D721Med (cell line): ENCODE results near the gene SPZ1.
"Not testable (repeated sequence)": the region's sequence is repeated elsewhere in the genome, so short reads cannot be mapped to it uniquely, and the experiment has no call there.

Experiments used
- DNase-seq: peaks from one replicate; pipeline ENCODE4 v3.0.0; 2011; ENCODE audit warnings: low spot score; ENCODE audit not compliant: insufficient read length
- FAIRE-seq: peaks from 2 replicates; lab custom pipeline; 2011; peaks lifted over from hg19 to GRCh38; lab: Jason Lieb, UNC
- CTCF ChIP-seq: IDR thresholded peaks from 2 replicates; pipeline ENCODE4 v1.5.1; 2012; ENCODE audit warnings: mild to moderate bottlenecking, control low read depth; ENCODE audit not compliant: insufficient read depth; ENCODE audit errors: missing control alignments

The SPZ1 gene

GRCh38 chr5:80288177-80288576 lies 31.6 kb upstream of the SPZ1 start:
- no peak for TF ChIP-seq CTCF
- FAIRE-seq = no peak
- DNase-seq = no peak

- DNase-seq = no peak
- FAIRE-seq = no peak
- TF ChIP-seq CTCF = no peak
These were observed 30.5 kb upstream of the SPZ1 start for GRCh38 chr5:80289320-80289719.

- DNase-seq (no peak), FAIRE-seq (no peak)
- no peak for TF ChIP-seq CTCF
These were observed 28.0 kb upstream of the SPZ1 start for GRCh38 chr5:80291761-80292160.

GRCh38 chr5:80296121-80296520 lies 23.7 kb upstream of the SPZ1 start:
- FAIRE-seq = no peak
- DNase-seq = no peak
- no peak for TF ChIP-seq CTCF

- no peak for TF ChIP-seq CTCF
- DNase-seq (no peak), FAIRE-seq (no peak)
These were observed 20.2 kb upstream of the SPZ1 start for GRCh38 chr5:80299601-80300000.

- DNase-seq (no peak), FAIRE-seq (no peak)
- TF ChIP-seq CTCF = no peak
These were observed 19.7 kb upstream of the SPZ1 start for GRCh38 chr5:80300125-80300524.

GRCh38 chr5:80300796-80301195 lies 19.0 kb upstream of the SPZ1 start:
- not testable (repeated sequence) for DNase-seq, FAIRE-seq

- DNase-seq, FAIRE-seq: not testable (repeated sequence)
These were observed 18.5 kb upstream of the SPZ1 start for GRCh38 chr5:80301342-80301741.

- no peak for TF ChIP-seq CTCF
- FAIRE-seq (no peak), DNase-seq (no peak)
These were observed 17.2 kb upstream of the SPZ1 start for GRCh38 chr5:80302636-80303035.
